OCI-LY1 (cell line): ENCODE results near the gene IKBKG.
"Not testable (repeated sequence)": the region's sequence is repeated elsewhere in the genome, so short reads cannot be mapped to it uniquely, and the experiment has no call there.

Experiments used
- H2AFZ ChIP-seq: fragments of 200-600 bp; sonication (generic), shearing (Covaris generic); 2 replicates; pipeline ENCODE4 v1.6.0; 2014; ENCODE audit warnings: antibody characterized with exemption, mild to moderate bottlenecking, low read length
- H3F3A ChIP-seq: fragments of 200-600 bp; sonication (generic), shearing (Covaris generic); 2 replicates; pipeline ENCODE4 v1.6.0; 2014; ENCODE audit warnings: mild to moderate bottlenecking, antibody characterized with exemption, low read length, moderate library complexity; ENCODE audit not compliant: insufficient read depth
- H3K27ac ChIP-seq: fragments of 200-600 bp; sonication (generic); 2 replicates; pipeline ENCODE4 v1.5.1; 2014; ENCODE audit warnings: low read length, mixed run types, mild to moderate bottlenecking, low read depth; ENCODE audit not compliant: poor library complexity, severe bottlenecking
- H3K27me3 ChIP-seq: fragments of 200-600 bp; sonication (generic); 2 replicates; pipeline ENCODE4 v1.6.0; 2014; ENCODE audit warnings: antibody characterized with exemption, mild to moderate bottlenecking, low read length, moderate library complexity; ENCODE audit not compliant: insufficient read depth
- H3K36me3 ChIP-seq: fragments of 200-600 bp; sonication (generic); 2 replicates; pipeline ENCODE4 v1.6.1; 2014; ENCODE audit warnings: mild to moderate bottlenecking, antibody characterized with exemption, low read length, moderate library complexity, mixed read lengths; ENCODE audit not compliant: insufficient read depth
- H3K4me1 ChIP-seq: fragments of 200-600 bp; sonication (generic); 2 replicates; pipeline ENCODE4 v1.5.1; 2014; ENCODE audit warnings: mild to moderate bottlenecking, low read length, moderate library complexity; ENCODE audit not compliant: insufficient read depth, severe bottlenecking
- H3K4me2 ChIP-seq: fragments of 200-600 bp; sonication (generic), shearing (Covaris generic); 2 replicates; pipeline ENCODE4 v1.6.1; 2014; ENCODE audit warnings: low read length
- H3K4me3 ChIP-seq: fragments of 200-600 bp; sonication (generic); 2 replicates; pipeline ENCODE4 v1.5.1; 2014; ENCODE audit warnings: low read length, low read depth, mild to moderate bottlenecking, mixed read lengths; ENCODE audit not compliant: poor library complexity, severe bottlenecking
- H3K79me2 ChIP-seq: fragments of 200-600 bp; shearing (Covaris generic); 2 replicates; pipeline ENCODE4 v1.6.1; 2016; ENCODE audit warnings: mixed run types, low read length, mixed read lengths; ENCODE audit not compliant: insufficient read depth
- H3K9ac ChIP-seq: fragments of 200-600 bp; sonication (generic), shearing (Covaris generic); 2 replicates; pipeline ENCODE4 v1.6.1; 2014; ENCODE audit warnings: mild to moderate bottlenecking, low read length, mixed read lengths
- H3K9me2 ChIP-seq: fragments of 200-600 bp; sonication (generic), shearing (Covaris generic); 2 replicates; pipeline ENCODE4 v1.6.1; 2014; ENCODE audit warnings: low read depth, mild to moderate bottlenecking, low read length, mixed read lengths
- H3K9me3 ChIP-seq: fragments of 200-600 bp; shearing (Covaris generic); 2 replicates; pipeline ENCODE4 v1.6.1; 2014; ENCODE audit warnings: low read length, mixed read lengths
- H4K20me1 ChIP-seq: fragments of 200-600 bp; sonication (generic), shearing (Covaris generic); 2 replicates; pipeline ENCODE4 v1.6.0; 2016; ENCODE audit warnings: mild to moderate bottlenecking, low read length; ENCODE audit not compliant: insufficient read depth
- CTCF ChIP-seq: fragments of 200-600 bp; sonication (generic), shearing (Covaris generic); IDR thresholded peaks from 2 replicates; pipeline ENCODE4 v1.5.1; 2017; ENCODE audit warnings: mild to moderate bottlenecking, antibody characterized with exemption, low read length, moderate library complexity, mixed read lengths
- EZH2 ChIP-seq: fragments of 200-600 bp; sonication (generic), shearing (Covaris generic); IDR thresholded peaks from 2 replicates; pipeline ENCODE4 v1.8.0; 2017; ENCODE audit warnings: borderline replicate concordance, mixed run types, mild to moderate bottlenecking, antibody characterized with exemption, low read length, moderate library complexity, mixed read lengths

The IKBKG gene

GRCh38 chrX:154549766-154550165, 2.3 kb downstream of the IKBKG start:
- peaks cover 24% of the 10 kb centered on the region for H3K4me1 ChIP-seq
- no peak overlapping the region for H3K9ac ChIP-seq
- peak overlapping the region; percentile 13 for H3K4me3 ChIP-seq
- H3K27me3 ChIP-seq, result no peaks in the 10 kb centered on the region
- H3K27ac ChIP-seq, result no peak overlapping the region
- no peaks in the 10 kb centered on the region for H4K20me1 ChIP-seq
- TF ChIP-seq CTCF (no peak), EZH2 (no peak)
- H3K4me2 ChIP-seq, result peak overlapping the region; percentile 36; the same call in 1 of the 2 replicates
- H2AFZ ChIP-seq, result no peak overlapping the region
- peaks cover 11% of the 10 kb centered on the region for H3K36me3 ChIP-seq
- H3K79me2 ChIP-seq, result peaks cover 17% of the 10 kb centered on the region
- no peaks in the 10 kb centered on the region for H3F3A ChIP-seq
- H3K9me2 ChIP-seq, result no peaks in the 10 kb centered on the region
- no peaks in the 10 kb centered on the region for H3K9me3 ChIP-seq

- H4K20me1 ChIP-seq, H3K9me2 ChIP-seq, H3F3A ChIP-seq, H3K4me2 ChIP-seq, H3K9me3 ChIP-seq, H3K36me3 ChIP-seq, H3K27me3 ChIP-seq, H3K9ac ChIP-seq, H2AFZ ChIP-seq, H3K27ac ChIP-seq, H3K4me3 ChIP-seq: not testable (repeated sequence)
- Histone ChIP-seq H3K79me2 (peaks cover 17% of the 10 kb centered on the region), H3K4me1 (peaks cover 18% of the 10 kb centered on the region)
Measured at GRCh38 chrX:154552112-154552806, 4.8 kb downstream of the IKBKG start.

- H3K27ac ChIP-seq, H3K9me2 ChIP-seq, H3K4me1 ChIP-seq, H2AFZ ChIP-seq, H3K9ac ChIP-seq, H3F3A ChIP-seq, H3K36me3 ChIP-seq, H4K20me1 ChIP-seq, H3K27me3 ChIP-seq, H3K4me3 ChIP-seq, H3K9me3 ChIP-seq, H3K4me2 ChIP-seq, H3K79me2 ChIP-seq: not testable (repeated sequence)
Measured at GRCh38 chrX:154558060-154558690, 10.8 kb downstream of the IKBKG start.

GRCh38 chrX:154558896-154559295, 11.5 kb downstream of the IKBKG start:
- H3K4me1 ChIP-seq, H3K4me3 ChIP-seq, H3K79me2 ChIP-seq, H3K27me3 ChIP-seq, H3K27ac ChIP-seq, H3K36me3 ChIP-seq, H3K9me2 ChIP-seq, H3F3A ChIP-seq, H3K4me2 ChIP-seq, H4K20me1 ChIP-seq, H3K9ac ChIP-seq, H3K9me3 ChIP-seq, H2AFZ ChIP-seq: not testable (repeated sequence)

- H3K4me2 ChIP-seq, H3K9ac ChIP-seq, H3K79me2 ChIP-seq: not testable (repeated sequence)
Measured at GRCh38 chrX:154560326-154560725, 12.9 kb downstream of the IKBKG start.

GRCh38 chrX:154562295-154562694, 14.9 kb downstream of the IKBKG start:
- H2AFZ ChIP-seq, H3K4me1 ChIP-seq, H3K27me3 ChIP-seq, H3K9me3 ChIP-seq, H3K4me2 ChIP-seq, H3F3A ChIP-seq, H3K4me3 ChIP-seq, H3K79me2 ChIP-seq, H4K20me1 ChIP-seq, H3K9ac ChIP-seq, H3K36me3 ChIP-seq, H3K9me2 ChIP-seq, H3K27ac ChIP-seq: not testable (repeated sequence)

More at GRCh38 chrX:154560326-154560725, 12.9 kb downstream of the IKBKG start:
- not testable (repeated sequence) for H3K9me3 ChIP-seq, H3K4me3 ChIP-seq, H3K9me2 ChIP-seq, H3K4me1 ChIP-seq, H3K27me3 ChIP-seq, H2AFZ ChIP-seq, H3K36me3 ChIP-seq, H4K20me1 ChIP-seq, H3K27ac ChIP-seq, H3F3A ChIP-seq

GRCh38 chrX:154570361-154570760, 22.9 kb downstream of the IKBKG start:
- not testable (repeated sequence) for H3K4me3 ChIP-seq, H3F3A ChIP-seq, H3K9ac ChIP-seq, H3K9me2 ChIP-seq, H2AFZ ChIP-seq, H3K36me3 ChIP-seq, H4K20me1 ChIP-seq, H3K4me2 ChIP-seq, H3K27ac ChIP-seq, H3K27me3 ChIP-seq, H3K79me2 ChIP-seq, H3K4me1 ChIP-seq, H3K9me3 ChIP-seq
